NCI-H1694 (cell line): ENCODE measurements around the gene AKR1C4.

Experiments
- DNase-seq: peaks from one replicate; lab custom pipeline; 2025; lab: John Stamatoyannopoulos, UW

Gene AKR1C4

GRCh38 chr10:5266804-5267203 is 70.2 kb downstream of the AKR1C4 start:
- no peak for DNase-seq

GRCh38 chr10:5268234-5268633 is 71.6 kb downstream of the AKR1C4 start:
- DNase-seq, result no peak
